ENCODE data around the gene YY1AP1.

GRCh38 chr1:155643230-155643629 is 45.3 kb downstream of the YY1AP1 start:
- no peak for TF ChIP-seq POLR2AphosphoS5 (IDR thresholded peaks at IDR 0.05; ENCODE audit: insufficient read depth in 1 of 2, low read depth in 1 of 2)
- TF ChIP-seq CTCF (IDR thresholded peaks at IDR 0.05), result no peak

Data from vagina (tissue), 2 donors.